Measurements from ENCODE around the gene PIAS4.

The PIAS4 gene

GRCh38 chr19:4051175-4052101 is 43.9 kb downstream of the PIAS4 start:
- ChIA-PET CTCF (no interaction called here), POLR2A (no interaction called here)
- H3K4me3 ChIP-seq (ENCODE audit: low read depth, low read length), result no peak overlapping the region
- TF ChIP-seq SP7 (tag by site-specific recombination; IDR thresholded peaks at IDR 0.05) (peak; percentile 91), ZFHX2 (tag by site-specific recombination; conservative IDR thresholded peaks at IDR 0.05) (peak; percentile 79), KLF8 (tag by site-specific recombination; IDR thresholded peaks at IDR 0.05) (no peak), ZNF654 (tag by site-specific recombination; IDR thresholded peaks at IDR 0.05; ENCODE audit: low read depth) (no peak), ZBTB8A (tag by site-specific recombination; IDR thresholded peaks at IDR 0.05) (no peak), ZIC2 (tag by site-specific recombination; IDR thresholded peaks at IDR 0.05) (peak; percentile 87), KLF10 (tag by site-specific recombination; IDR thresholded peaks at IDR 0.05) (no peak), ZFP3 (tag by site-specific recombination; IDR thresholded peaks at IDR 0.05; ENCODE audit: low read depth) (peak; percentile 99), ZNF114 (tag by site-specific recombination; IDR thresholded peaks at IDR 0.05) (no peak), ZNF354C (tag by site-specific recombination; IDR thresholded peaks at IDR 0.05; ENCODE audit: borderline replicate concordance, low read depth) (no peak), ZNF10 (tag by site-specific recombination; IDR thresholded peaks at IDR 0.05) (no peak), ZNF426 (tag by site-specific recombination; IDR thresholded peaks at IDR 0.05) (no peak), ZNF76 (tag by site-specific recombination; IDR thresholded peaks at IDR 0.05; ENCODE audit: borderline replicate concordance, low read depth) (no peak), ZNF747 (tag by site-specific recombination; IDR thresholded peaks at IDR 0.05) (no peak), ZSCAN30 (tag by site-specific recombination; IDR thresholded peaks at IDR 0.05) (no peak), EGR2 (tag by site-specific recombination; IDR thresholded peaks at IDR 0.05; ENCODE audit: low read depth) (peak; percentile 52; the same call in 1 of the 2 replicates), ZNF530 (tag by site-specific recombination; IDR thresholded peaks at IDR 0.05; ENCODE audit: low read depth) (no peak), ZNF398 (tag by site-specific recombination; IDR thresholded peaks at IDR 0.05) (0 out of 2 replicates have a peak, but pooled peaks have one; percentile 32), PRDM6 (tag by site-specific recombination; IDR thresholded peaks at IDR 0.05) (no peak), KLF1 (tag by site-specific recombination; IDR thresholded peaks at IDR 0.05) (peak; percentile 35; the same call in 1 of the 2 replicates), ZNF140 (tag by site-specific recombination; IDR thresholded peaks at IDR 0.05) (no peak), MEIS1 (CRISPR knock-in tag; IDR thresholded peaks at IDR 0.05; ENCODE audit: borderline replicate concordance) (no peak), GLI4 (tag by site-specific recombination; IDR thresholded peaks at IDR 0.05) (no peak), OVOL3 (tag by site-specific recombination; IDR thresholded peaks at IDR 0.05) (no peak), ZNF639 (tag by site-specific recombination; IDR thresholded peaks at IDR 0.05) (no peak), ZNF121 (tag by site-specific recombination; IDR thresholded peaks at IDR 0.05) (no peak), ZNF19 (tag by site-specific recombination; IDR thresholded peaks at IDR 0.05; ENCODE audit: low read depth) (no peak)
- H3K36me3 ChIP-seq (ENCODE audit: control insufficient read depth in 2 of 2, insufficient read depth in 1 of 2, low read length in 2 of 2), result peaks cover 23 to 65% of the 10 kb centered on the region in 2 experiments; a peak in 2 of 3 replicates
- H3K4me1 ChIP-seq (ENCODE audit: control insufficient read depth, insufficient read depth, low read length), result no peaks in the 10 kb centered on the region
- no peaks in the 10 kb centered on the region for H3K9me3 ChIP-seq (ENCODE audit: control insufficient read depth, insufficient read depth, low read depth, low read length)
- no peak overlapping the region for H3K27ac ChIP-seq (ENCODE audit: extremely low read depth, low read depth, low read length)

Measured in HEK293 (cell line).